GM18868 (cell line): ENCODE measurements around the gene SLC4A3.
"Not testable (repeated sequence)": the region's sequence is repeated elsewhere in the genome, so short reads cannot be mapped to it uniquely, and the experiment has no call there.

Experiments
- ATAC-seq: cut with Tn5 transposase; IDR thresholded peaks from one replicate; pipeline ENCODE4 v1.9.1; 2021; ENCODE audit warnings: mild to moderate bottlenecking, moderate library complexity; ENCODE audit not compliant: unreplicated experiment

SLC4A3 gene

DNA sequence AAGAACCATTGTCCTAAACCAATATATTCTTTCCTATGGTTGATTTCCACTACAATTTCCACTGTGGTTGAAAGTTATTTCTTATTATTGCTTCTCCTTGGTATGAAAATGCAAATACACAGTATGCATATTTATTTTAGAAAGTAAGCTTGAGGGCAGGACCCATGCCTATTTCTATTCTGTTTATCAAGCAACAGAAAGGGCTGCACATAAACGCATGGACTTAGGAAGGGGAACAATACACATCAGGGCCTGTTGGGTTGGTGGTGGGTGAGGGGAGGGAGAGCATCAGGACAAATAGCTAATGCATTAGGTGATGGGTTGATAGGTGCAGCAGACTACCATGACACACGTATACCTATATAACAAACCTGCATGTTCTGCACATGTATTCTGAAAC, 20.7 kb downstream of the SLC4A3 start:
- no peak for ATAC-seq

DNA sequence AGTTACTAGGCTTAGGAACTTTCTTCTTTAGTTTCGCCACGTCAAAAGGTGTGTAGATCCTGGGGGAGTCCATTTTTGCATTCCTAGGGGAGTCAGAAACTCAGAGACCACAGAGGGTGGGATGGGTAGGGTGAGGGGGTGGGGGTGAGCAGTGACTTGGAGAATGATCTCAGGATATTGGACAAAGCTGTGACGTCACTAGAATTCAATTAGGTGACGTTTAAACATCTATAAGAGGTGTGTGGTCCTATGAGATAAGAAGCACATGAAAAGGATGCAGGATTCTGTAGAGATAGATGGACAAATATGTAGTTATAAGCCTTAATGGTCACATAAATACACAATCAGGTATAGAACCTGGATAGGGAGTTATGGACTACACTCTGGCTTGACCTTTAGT, 21.5 kb downstream of the SLC4A3 start:
- no peak for ATAC-seq

DNA sequence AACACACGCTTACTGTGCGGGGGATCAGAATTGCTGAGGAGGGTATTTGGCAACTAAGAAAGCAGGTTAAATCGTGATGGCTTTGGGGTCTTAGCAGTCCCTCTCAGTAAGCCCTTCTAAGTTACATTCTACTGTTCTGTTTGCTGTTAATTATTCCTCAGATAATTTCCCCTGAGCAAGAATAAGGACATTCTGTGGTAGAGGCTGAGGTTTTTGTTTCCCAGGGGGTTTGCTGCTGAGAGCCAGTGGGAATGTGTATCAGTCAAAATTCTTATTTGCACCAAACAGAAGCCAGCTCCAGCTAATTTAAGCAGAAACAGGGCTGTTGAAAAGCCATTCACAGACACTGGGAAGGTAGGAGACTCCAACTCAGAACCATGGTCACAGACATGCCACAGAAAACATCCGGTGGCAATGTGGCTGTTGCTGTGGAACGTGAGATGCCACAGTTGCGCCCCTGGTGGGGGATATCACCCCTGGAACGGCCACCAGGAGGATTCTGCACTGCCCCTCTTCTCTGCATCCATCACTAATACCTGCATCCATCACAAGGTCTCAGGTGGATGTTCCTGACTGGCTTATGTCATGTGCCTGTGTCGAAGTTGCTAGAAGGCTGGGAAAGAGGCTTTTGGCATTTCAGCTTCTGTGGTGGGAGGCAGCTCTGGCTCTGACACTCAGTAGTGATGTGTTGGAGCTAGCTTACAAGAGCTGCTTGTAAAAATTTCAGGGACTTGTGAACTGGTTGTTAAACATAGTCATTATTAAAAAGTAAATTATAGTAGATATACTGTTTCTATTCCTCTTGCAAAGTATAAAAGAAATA, 23.2 kb downstream of the SLC4A3 start:
- no peak for ATAC-seq

DNA sequence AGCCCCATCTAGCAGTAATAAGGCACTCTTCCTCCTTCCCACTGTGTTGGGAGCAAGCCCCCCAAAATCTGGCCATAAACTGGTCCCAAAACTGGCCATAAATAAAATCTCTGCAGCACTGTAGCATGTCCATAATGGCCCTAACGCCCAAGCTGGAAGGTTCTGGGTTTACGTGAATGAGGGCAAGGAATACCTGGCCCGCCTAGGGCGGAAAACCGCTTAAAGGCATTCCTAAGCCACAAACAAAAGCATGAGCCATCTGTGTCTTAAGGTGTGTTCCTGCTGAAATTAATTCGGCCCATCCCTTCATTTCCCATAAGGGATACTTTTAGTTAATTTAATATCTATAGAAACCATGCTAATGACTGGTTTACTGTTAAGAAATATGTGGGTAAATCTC, 24.2 kb downstream of the SLC4A3 start:
- not testable (repeated sequence) for ATAC-seq

DNA sequence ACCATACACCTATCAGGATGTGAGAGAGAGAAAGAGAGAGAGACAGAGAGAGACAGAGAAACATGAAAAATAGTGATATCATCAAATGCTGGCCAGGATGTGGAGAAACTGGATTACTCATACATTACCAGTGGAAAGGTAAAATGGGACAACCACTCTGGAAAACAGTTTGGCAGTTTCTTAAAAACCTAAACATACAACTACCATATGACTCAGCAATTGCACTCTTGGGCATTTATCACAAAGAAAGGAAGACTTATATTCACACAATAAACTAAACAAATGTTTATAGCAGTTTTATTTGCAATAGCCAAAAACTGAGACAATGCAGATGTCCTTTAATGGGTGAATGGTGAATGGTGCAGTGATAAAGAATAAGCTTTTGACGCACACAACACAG, 29.1 kb downstream of the SLC4A3 start:
- no peak for ATAC-seq

DNA sequence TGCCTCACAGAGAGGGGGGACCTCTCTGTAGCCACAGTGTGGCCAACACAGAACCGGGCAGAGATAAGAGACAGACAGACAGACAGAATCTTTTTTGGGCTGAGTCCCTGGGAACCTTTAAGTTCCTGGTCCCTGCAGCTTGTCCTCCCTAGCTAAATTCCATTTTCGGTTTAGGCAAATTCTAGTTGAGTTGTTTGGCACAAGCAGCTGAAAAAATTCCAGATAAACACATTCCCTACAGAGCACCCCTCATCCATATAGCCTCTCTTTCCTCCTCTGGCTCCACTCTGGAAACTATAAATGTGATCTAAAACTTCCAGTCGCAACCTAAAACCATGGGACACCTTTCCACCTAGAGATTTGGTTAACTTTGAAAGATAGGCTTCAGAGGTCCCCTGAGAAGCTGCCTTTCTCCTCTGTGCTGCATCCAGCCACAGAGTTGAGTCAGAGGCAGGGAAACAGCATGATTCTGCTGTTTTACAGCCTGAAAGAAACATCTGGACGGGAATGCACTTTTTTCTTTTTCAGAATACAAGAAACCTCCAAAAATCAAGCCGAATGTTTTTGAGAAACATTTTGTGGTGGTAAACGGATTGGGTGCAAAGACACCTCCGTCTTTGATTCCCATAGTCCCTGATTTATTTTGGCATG, 30.9 kb downstream of the SLC4A3 start:
- ATAC-seq: no peak

DNA sequence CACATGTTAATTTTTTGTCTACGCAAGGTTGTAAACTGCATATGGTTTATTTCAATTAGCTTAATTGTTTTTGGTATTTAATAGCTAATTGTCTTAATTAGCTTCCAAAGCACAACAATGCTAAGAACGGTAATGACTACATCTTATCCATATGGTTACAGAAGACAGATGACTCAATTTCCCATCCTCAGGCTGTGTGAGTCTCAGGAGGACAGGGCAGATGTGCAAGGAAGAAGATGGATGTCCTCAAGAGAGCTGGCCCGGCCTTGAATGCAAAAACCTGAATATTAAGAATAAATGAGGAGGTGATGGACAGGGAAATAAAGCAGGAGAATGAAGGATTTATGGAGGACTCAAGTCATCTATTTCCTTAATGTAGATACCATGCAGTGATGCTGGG, 31.4 kb downstream of the SLC4A3 start:
- no peak for ATAC-seq

DNA sequence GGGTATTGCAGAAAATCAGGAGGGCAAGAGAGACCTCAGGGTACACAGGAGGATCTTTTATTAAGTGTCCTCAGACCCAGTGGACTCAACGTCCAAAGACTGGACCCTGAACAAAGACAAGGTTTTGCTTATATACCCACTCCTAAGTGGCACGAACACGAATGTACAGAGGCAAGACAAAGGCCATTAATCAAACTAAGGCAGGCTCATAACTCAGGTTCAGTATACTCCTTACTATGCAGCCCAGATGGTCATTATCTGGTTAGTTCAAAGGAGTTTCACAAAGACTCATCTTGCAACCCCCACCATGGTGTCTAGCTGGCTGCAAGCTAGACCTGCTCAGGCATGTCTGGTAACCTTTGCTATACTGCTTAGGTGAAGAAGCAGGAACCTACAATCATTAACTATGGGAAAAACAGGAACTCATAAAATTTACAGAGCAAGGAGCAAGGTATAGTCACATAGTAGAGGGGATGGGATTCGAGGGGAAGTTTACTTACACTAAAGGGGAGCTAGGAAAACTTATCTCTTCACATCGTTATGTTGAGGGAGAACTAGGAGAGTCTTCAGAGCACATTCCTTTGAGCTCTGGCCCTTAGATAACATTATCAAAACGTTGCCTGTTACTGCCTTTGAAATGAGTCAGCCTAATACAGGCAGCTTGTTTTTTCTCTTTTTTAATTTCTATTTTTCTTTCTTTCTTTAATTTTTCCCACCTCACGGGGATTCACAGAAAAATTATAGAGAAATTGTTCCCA, 33.9 kb downstream of the SLC4A3 start:
- peak; percentile 93 for ATAC-seq

DNA sequence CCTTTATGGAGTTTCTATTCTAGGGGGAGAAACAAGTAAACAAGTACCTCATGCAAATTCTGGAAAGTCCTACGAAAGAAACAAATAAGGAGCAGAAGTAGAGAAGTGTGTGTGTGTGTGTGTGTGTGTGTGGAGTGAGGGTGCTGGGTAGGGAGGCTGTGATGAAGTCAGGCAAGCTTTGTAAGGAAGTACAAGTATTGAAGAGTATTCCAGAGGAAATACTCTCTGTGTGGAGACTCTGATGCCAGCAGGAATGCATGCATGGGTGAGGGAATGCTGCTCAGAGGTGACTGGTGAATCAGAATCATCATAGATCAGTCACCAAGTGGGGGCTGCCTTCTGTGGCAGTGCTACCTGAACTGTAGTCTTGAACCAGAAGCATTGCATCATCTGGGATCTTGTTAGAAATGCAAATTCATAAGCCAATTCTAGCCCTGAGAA, 34.5 kb downstream of the SLC4A3 start:
- ATAC-seq: no peak

DNA sequence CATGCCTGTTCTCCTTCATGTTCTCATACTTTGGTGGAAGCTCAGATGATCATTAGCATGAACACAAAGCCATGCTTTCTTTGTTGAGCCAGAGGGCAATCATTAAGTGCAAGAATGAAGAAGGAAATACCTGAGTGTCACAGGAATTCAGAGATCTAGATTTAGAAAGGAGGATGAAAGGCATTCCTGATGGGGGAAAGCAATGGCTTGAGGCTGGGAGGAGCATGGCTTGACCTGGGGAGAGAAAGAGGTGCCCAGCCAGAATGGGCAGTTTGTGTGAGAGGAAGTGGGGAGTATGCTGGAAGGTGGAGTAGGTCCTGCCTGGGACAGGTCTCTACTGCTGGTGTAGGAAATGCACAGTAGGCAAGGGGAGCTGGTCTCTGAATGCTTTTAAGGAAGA, 35.1 kb downstream of the SLC4A3 start:
- ATAC-seq: no peak

DNA sequence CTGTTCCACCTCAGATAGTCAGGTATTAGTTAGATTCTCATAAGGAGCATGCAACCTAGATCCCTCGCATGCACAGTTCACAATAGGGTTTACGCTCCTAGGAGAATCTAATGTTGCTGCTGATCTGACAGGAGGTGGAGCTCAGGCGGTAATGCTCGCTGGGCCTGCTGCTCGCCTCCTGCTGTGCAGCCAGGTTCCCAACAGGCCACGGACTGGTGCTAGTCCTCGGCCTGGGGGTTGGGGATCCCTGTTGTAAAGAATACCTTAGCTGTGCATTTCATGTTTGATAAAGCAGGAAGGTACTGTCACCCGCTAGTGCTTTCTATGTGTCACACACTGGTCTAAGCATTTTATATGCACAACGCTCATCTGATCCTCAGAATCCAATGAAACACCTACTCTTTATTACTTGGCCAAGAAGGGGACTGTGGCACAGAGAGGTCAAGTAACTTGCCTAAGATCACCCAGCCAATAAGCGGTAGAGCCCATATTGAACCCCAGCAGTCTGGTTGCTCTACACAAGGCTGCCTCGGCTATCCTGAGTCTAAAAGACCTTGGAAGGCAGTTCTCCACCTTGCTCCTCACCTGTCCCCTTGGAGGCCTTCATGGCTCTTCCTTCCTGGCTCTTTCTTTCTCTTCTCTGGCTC, 35.8 kb downstream of the SLC4A3 start:
- no peak for ATAC-seq

DNA sequence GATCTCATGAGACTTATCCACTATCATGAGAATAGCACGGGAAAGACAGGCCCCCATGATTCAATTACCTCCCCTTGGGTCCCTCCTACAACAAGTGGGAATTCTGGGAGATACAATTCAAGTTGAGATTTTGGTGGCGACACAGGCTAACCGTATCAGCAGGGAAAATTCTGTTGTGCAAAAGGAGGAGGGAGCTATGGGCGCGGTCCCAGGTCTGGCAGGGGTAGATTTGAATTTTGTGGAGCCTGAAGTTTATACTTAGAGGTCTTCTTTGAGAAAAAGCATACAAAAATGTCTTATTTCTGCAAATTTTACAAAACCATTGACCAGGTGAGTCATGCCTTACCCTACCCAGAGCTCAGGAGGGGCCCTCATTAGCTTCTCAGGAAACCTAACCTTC, 36.6 kb downstream of the SLC4A3 start:
- no peak for ATAC-seq

DNA sequence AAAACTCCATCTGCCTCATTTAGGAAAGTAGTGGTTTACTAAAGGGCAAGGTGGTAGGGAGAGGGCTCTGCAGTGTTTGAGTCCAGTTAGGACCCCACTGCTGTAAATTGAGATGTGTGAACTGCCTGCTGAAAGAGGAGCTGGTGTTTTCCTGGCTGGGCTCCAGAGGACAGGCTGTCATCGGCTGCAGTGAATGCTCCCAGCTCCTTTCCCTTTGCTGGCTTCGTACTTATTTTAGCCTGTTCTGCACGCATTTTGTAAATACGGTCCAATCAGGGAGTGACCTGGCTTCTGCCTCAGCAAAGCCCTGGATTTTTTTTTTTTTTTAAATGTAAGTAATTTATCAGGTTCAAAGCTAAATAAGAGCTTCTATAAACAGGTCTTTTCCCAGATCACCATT, 37.5 kb downstream of the SLC4A3 start:
- ATAC-seq: no peak

DNA sequence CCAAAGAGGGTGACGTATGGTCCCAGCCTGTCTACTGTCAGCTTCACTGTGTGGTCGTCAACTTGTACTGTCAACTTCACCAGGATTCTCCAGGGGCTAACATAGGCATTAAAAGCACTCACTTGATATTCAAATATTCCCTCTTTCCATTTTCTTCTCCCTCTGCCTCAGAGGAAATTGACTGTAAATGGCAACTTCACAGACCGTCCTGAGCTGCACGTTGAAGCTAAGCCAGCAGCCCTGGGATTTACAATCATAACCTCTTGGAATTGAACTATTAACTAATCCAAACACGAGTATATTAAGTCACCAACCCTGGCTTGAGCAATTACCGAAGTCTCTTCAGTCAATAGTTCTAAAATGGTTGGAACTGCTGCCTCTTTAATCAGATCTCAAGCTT, 38.5 kb downstream of the SLC4A3 start:
- no peak for ATAC-seq

DNA sequence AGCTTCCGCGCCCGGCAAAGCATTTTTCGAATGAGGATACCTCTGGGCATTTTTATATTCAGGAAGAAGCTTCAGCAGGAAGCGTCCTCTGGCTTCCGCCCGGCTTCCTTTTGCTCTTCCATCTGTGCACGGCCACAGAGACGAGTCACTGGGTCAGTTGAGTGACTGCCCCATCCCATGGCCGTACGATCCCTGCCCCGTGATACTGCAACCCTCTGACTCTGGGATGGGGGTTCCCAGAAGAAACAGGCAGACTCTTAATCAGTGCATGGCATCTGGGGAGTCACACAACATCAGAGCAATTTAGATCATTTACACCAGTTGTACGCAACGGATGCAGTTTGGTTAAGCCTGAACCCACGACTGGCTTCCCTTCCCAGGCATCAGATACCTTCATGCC, 40.9 kb downstream of the SLC4A3 start:
- no peak for ATAC-seq

DNA sequence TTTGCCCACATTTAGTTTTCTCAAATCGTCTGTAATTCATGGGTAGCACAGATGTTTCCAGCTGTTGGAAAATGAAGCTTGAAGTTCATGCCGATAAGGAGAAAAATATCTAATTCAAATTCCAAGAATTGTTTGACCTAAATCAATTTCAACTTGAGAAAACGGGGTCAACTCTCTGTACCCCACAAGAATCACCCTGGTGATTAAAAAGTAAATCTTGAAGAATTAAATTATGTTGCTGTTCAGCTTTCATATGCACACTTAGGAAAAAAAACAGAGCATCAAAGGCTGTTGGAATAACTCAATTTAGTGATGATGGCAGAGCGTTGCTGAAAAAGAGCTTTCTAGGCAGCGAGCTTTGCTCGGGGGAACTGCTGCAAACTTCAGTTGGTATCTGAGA, 43.0 kb downstream of the SLC4A3 start:
- no peak for ATAC-seq

DNA sequence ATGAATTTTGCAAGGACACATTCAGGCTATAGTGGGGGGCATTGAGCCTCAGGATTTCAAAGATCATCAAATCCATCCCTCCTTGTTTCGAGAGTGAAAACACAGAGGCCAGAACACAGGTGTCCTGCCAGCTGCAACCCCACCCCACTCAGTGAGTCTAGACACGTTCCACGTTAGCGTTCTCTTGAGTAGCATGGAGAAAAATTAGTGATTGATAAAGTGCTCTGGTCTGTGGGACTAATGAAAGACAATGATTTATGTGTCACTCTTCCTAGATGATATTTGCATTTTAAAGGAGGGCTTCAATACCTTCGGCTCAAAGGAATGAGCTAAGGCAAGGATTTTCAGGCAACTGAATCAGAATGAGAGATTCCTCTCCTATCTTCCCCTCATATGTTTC, 43.8 kb downstream of the SLC4A3 start:
- ATAC-seq: no peak

DNA sequence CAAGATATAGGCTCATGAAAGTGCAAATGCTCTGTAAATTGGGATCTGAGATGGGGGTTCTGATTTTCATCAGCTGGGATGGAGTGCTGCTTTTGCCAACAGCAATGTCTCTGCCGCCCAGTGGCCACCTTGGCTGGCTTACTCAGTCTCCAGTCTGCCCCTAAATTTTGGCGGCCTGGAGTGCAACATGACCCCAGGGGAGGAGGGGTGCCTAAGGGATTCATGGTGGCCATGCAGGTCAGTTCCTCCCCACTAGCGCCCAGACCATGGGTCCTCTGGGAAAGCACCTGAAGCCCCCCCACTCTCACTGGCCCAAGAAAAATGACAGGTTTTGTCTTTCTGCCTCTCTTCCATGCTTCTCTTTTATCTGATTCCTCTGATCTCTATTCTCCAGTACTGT, 45.0 kb downstream of the SLC4A3 start:
- no peak for ATAC-seq

DNA sequence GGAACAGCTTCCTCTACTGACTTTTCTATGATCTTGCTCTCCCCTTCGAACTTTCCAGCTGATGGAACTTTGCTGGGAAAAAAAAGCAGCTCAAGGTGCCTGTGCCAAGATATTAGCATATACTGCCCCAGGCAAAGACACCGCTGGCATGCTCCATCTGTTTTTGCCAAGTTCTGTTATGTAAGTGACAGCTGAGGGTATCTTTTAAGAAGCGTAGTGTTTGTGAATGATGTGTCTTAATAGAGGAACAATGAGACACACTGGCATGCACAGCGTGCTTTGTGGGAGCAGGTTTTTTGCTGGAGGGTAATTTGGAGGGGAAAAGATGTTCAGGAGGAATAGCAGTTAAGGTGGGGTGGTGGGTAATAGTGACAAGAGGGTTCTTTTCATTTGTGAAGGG, 47.8 kb downstream of the SLC4A3 start:
- ATAC-seq: no peak

DNA sequence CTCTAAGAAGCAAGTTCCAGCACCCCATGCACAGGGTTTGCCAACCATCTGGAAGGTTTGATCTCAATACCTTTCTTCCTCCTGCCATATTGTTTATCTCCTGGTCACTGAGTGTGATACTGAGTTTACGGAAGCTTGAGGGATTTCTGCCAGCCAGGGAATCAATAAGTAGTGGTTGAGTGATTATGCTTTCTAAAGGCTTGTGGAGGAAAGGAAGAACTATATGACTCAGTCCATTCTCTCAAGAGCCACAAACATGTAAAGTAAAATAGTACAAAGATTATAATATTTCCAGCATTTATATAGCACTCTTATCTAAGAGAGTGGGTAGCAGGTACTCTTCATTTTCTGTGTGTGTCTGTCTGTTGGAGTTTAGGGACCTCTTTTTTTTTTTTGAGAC, 49.2 kb downstream of the SLC4A3 start:
- no peak for ATAC-seq

DNA sequence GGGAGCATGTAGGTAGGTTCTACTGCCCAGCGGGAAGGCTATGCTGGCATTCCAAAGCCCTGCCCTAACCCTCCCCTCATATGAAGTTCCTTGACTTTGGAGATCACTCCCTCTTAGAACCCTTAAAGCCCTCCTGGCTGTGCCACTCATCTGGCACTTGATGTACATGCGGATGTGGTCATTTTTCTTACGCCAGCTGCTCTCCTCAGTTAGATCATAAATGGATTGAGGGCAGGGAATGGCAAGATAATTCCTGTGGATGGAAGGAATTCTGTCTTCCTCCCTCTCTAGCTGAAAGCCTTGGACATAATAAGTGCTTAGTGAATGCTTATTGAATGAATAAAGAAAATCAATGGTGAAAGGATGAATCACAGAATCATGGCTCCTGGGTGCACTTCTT, 51.6 kb downstream of the SLC4A3 start:
- no peak for ATAC-seq
